ENCODE data around the gene ANKRD60. TPM values are rescaled to one million over a fixed set of nuclear protein-coding genes. Genes with fewer than 3 reads are reported as not detected.

ANKRD60 gene
- total RNA-seq, 1 experiment from 2014 or later: not detected

- ChIA-PET POLR2A (ENCODE audit: low non-redundant PET) (no interaction called here), CTCF (interaction anchor here (0.6 kb wide), 1 partner anchor 18 kb away, joined by 11 read pairs; no protein-coding TSS in a partner anchor)
- Histone ChIP-seq H3K27ac (ENCODE audit: low read depth, low read length, poor library complexity, severe bottlenecking) (no peak overlapping the region), H3K4me3 (ENCODE audit: low read depth, low read length, poor library complexity, severe bottlenecking) (no peak overlapping the region), H3K9me3 (ENCODE audit: low read depth, low read length, poor library complexity, severe bottlenecking) (no peaks in the 10 kb centered on the region), H3K4me1 (ENCODE audit: insufficient read depth, low read length, poor library complexity, severe bottlenecking) (no peaks in the 10 kb centered on the region), H3K27me3 (replicated peaks; ENCODE audit: insufficient read depth, low read depth, low read length, poor library complexity) (no peaks in the 10 kb centered on the region), H3K36me3 (ENCODE audit: insufficient read depth, low read length, poor library complexity, severe bottlenecking) (no peaks in the 10 kb centered on the region)
- intact Hi-C loops (cut with micrococcal nuclease; ENCODE audit: unreplicated experiment): no loop called here
- BruUV-seq (replicated peaks): no TSS peak
- no peak for TF ChIP-seq CTCF (conservative IDR thresholded peaks at IDR 0.05; ENCODE audit: low read depth, low read length)
- TF ChIP-seq EZH2 (IDR thresholded peaks at IDR 0.05; ENCODE audit: borderline replicate concordance, low read depth, low read length, poor library complexity, severe bottlenecking): no peak
- DNase-seq (ENCODE audit: low spot score): no peak
Observed at GRCh38 chr20:58184984-58185383, 43.5 kb downstream of the ANKRD60 start.

GRCh38 chr20:58184063-58184462 lies 44.4 kb downstream of the ANKRD60 start:
- Histone ChIP-seq H3K4me1 (ENCODE audit: insufficient read depth, low read length, poor library complexity, severe bottlenecking) (no peaks in the 10 kb centered on the region), H3K27ac (ENCODE audit: low read depth, low read length, poor library complexity, severe bottlenecking) (no peak overlapping the region), H3K27me3 (replicated peaks; ENCODE audit: insufficient read depth, low read depth, low read length, poor library complexity) (no peaks in the 10 kb centered on the region), H3K36me3 (ENCODE audit: insufficient read depth, low read length, poor library complexity, severe bottlenecking) (no peaks in the 10 kb centered on the region), H3K9me3 (ENCODE audit: low read depth, low read length, poor library complexity, severe bottlenecking) (no peaks in the 10 kb centered on the region), H3K4me3 (ENCODE audit: low read depth, low read length, poor library complexity, severe bottlenecking) (no peak overlapping the region)
- no TSS peak for BruUV-seq (replicated peaks)
- no peak for DNase-seq (ENCODE audit: low spot score)
- ChIA-PET POLR2A (ENCODE audit: low non-redundant PET) (no interaction called here), CTCF (no interaction called here)
- no peak for TF ChIP-seq EZH2 (IDR thresholded peaks at IDR 0.05; ENCODE audit: borderline replicate concordance, low read depth, low read length, poor library complexity, severe bottlenecking)
- no peak for TF ChIP-seq CTCF (conservative IDR thresholded peaks at IDR 0.05; ENCODE audit: low read depth, low read length)
- intact Hi-C loops (cut with micrococcal nuclease; ENCODE audit: unreplicated experiment): no loop called here

GRCh38 chr20:58182521-58183140 lies 45.8 kb downstream of the ANKRD60 start:
- Histone ChIP-seq H3K4me3 (ENCODE audit: low read depth, low read length, poor library complexity, severe bottlenecking) (no peak overlapping the region), H3K36me3 (ENCODE audit: insufficient read depth, low read length, poor library complexity, severe bottlenecking) (no peaks in the 10 kb centered on the region), H3K27me3 (replicated peaks; ENCODE audit: insufficient read depth, low read depth, low read length, poor library complexity) (no peaks in the 10 kb centered on the region), H3K27ac (ENCODE audit: low read depth, low read length, poor library complexity, severe bottlenecking) (no peak overlapping the region), H3K4me1 (ENCODE audit: insufficient read depth, low read length, poor library complexity, severe bottlenecking) (no peaks in the 10 kb centered on the region), H3K9me3 (ENCODE audit: low read depth, low read length, poor library complexity, severe bottlenecking) (no peaks in the 10 kb centered on the region)
- ChIA-PET CTCF (no interaction called here), POLR2A (ENCODE audit: low non-redundant PET) (no interaction called here)
- intact Hi-C loops (cut with micrococcal nuclease; ENCODE audit: unreplicated experiment): no loop called here
- no TSS peak for BruUV-seq (replicated peaks)
- TF ChIP-seq EZH2 (IDR thresholded peaks at IDR 0.05; ENCODE audit: borderline replicate concordance, low read depth, low read length, poor library complexity, severe bottlenecking) (no peak), CTCF (conservative IDR thresholded peaks at IDR 0.05; ENCODE audit: low read depth, low read length) (no peak)
- DNase-seq (ENCODE audit: low spot score): no peak

Data from A673 (cell line).